Aorta (tissue), 5 donors: ENCODE results near the gene ARHGAP15. TPM values are rescaled to one million over a fixed set of nuclear protein-coding genes. Genes with fewer than 3 reads are reported as not detected.

Experiments
- ATAC-seq: fragments of 200-7000 bp; cut with Tn5 transposase; one replicate; pipeline ENCODE4 v1.9.1; 2022; ENCODE audit warnings: moderate library complexity; ENCODE audit not compliant: low FRiP score
- DNase-seq, 2 donors: peaks; one replicate each; pipeline ENCODE4 v3.0.0-alpha.2; 2020
- H3K27ac ChIP-seq, 2 donors: one replicate each; pipeline ENCODE4 v1.5.1; 2013; ENCODE audit warnings: low read length in 2 of 2, mild to moderate bottlenecking in 2 of 2, moderate library complexity in 2 of 2, control low read depth in 1 of 2, inconsistent platforms in 1 of 2, low read depth in 1 of 2
- H3K27me3 ChIP-seq, 2 donors: one replicate each; pipeline ENCODE4 v1.6.1; 2013; ENCODE audit warnings: control low read depth in 1 of 2, low read length in 1 of 2, mild to moderate bottlenecking in 1 of 2, moderate library complexity in 1 of 2; ENCODE audit not compliant: insufficient read depth in 2 of 2, control insufficient read depth in 1 of 2
- H3K36me3 ChIP-seq, 2 donors: one replicate each; pipeline ENCODE4 v1.6.1; 2013; ENCODE audit warnings: control low read depth in 1 of 2, low read length in 1 of 2, mild to moderate bottlenecking in 1 of 2; ENCODE audit not compliant: insufficient read depth in 2 of 2, control insufficient read depth in 1 of 2
- H3K4me1 ChIP-seq, 2 donors: one replicate each; pipeline ENCODE4 v1.6.1; 2013; ENCODE audit warnings: low read length in 2 of 2, control low read depth in 1 of 2, mild to moderate bottlenecking in 1 of 2, moderate library complexity in 1 of 2; ENCODE audit not compliant: insufficient read depth in 2 of 2, control insufficient read depth in 1 of 2
- H3K4me3 ChIP-seq, 2 donors: one replicate each; pipeline ENCODE4 v1.5.1; 2013; ENCODE audit warnings: low read length in 2 of 2, control low read depth in 1 of 2, mild to moderate bottlenecking in 1 of 2
- H3K9me3 ChIP-seq: one replicate; pipeline ENCODE4 v1.6.1; 2013; ENCODE audit warnings: mild to moderate bottlenecking, low read length; ENCODE audit not compliant: control insufficient read depth
- WGBS, 2 donors: extraction: QIAGEN DNeasy Blood & Tissue Kit; methylation state at CpG; one replicate each; pipeline ENCODE4 v1.1.7; 2013; 5-methylcytosine and 5-hydroxymethylcytosine counted together
- intact Hi-C, 2 donors: fragments of 100-400 bp; cut with DNase I; formaldehyde crosslinking; loops; one replicate each; pipeline versions ENCODE4 v1.14.2 to v1.15.0; 2022
- polyA plus RNA-seq, 2 donors: library from polyadenylated mRNA; stranded (reverse); fragments of 200-250 nt; gene quantifications; one replicate each; pipeline ENCODE4 v1.2.3, GENCODE V29; 2013
- total RNA-seq, 2 donors: library from RNA; stranded (reverse); fragmentation: NEBNext Ultra II Directional; extraction: Animal tissue kit (Norgen Biotek cat#: 25700); gene quantifications; one replicate each; pipeline ENCODE4 v1.2.1, GENCODE V29; 2021
- donor health status: healthy with polysubstance abuse.
- donor health status: Bipolar disorder and iron deficiency.
- donor health status: DM: no; HTN: no; CAD: no.
- donor health status: DM: no; HTN: no; CAD: no.
- donor health status: DM: yes; HTN: yes; CAD: no.

ARHGAP15 gene
- total and polyA plus RNA-seq, 4 donors = 9.8 to 26.2 (median 12.8) TPM

DNA sequence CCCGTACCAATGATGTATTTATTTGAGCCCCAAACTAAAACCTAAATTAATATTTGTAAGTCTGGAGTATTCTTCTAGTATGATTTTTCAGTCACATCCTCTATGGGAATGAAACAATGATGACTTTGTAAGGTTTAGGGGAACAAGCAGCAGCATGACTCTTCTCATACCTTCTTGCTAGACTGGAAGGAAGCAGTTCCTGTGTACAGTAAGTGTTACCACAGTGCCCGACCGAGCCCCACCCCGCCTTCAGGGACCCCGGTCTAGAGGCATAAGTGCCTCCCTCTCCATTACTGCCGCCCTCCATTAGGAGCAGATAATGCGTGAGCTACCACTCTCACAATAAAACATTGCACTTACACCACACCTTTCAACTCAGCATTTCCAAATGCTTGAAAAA, 599.3 kb downstream of the ARHGAP15 start:
- WGBS, 2 donors = 97% methylated on average over 7 of the region's 7 CpGs
- ATAC-seq (no peak), DNase-seq (no peak)
- Histone ChIP-seq H3K4me3 (no peak overlapping the region), H3K27me3 (no peaks in the 10 kb centered on the region), H3K9me3 (no peaks in the 10 kb centered on the region), H3K36me3 (no peaks in the 10 kb centered on the region), H3K27ac (no peak overlapping the region), H3K4me1 (no peaks in the 10 kb centered on the region)
- intact Hi-C loops = no loop called here

DNA sequence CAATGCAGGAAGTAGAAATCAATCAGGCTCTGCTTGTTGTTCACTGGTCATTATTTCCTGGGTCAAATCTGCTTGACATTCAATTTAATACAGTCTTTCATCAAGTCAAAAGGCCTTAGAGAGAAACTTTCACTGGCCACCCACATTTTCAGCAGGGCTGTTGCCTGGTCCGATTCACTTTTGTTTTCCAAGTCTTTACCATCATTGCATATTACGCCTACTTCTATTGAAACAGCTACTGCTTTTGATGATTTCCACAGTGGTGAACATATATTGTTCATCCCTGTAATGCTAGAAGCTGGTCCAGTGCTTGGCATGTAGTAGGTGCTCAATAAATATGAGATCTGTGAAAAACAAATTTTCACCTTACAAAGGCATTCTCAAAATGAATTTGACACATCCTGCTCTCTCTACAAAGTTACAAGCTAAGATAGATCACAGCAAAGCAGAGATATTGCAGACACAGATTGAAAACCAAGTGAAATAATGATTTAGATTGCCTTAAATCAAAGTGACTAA, 600.1 kb downstream of the ARHGAP15 start:
- ATAC-seq = no peak
- no peak for DNase-seq
- Histone ChIP-seq H3K9me3 (no peaks in the 10 kb centered on the region), H3K36me3 (no peaks in the 10 kb centered on the region), H3K4me3 (no peak overlapping the region), H3K4me1 (no peaks in the 10 kb centered on the region), H3K27me3 (no peaks in the 10 kb centered on the region), H3K27ac (no peak overlapping the region)
- 96% methylated on average over 2 of the region's 2 CpGs for WGBS, 2 donors
- intact Hi-C loops = no loop called here

DNA sequence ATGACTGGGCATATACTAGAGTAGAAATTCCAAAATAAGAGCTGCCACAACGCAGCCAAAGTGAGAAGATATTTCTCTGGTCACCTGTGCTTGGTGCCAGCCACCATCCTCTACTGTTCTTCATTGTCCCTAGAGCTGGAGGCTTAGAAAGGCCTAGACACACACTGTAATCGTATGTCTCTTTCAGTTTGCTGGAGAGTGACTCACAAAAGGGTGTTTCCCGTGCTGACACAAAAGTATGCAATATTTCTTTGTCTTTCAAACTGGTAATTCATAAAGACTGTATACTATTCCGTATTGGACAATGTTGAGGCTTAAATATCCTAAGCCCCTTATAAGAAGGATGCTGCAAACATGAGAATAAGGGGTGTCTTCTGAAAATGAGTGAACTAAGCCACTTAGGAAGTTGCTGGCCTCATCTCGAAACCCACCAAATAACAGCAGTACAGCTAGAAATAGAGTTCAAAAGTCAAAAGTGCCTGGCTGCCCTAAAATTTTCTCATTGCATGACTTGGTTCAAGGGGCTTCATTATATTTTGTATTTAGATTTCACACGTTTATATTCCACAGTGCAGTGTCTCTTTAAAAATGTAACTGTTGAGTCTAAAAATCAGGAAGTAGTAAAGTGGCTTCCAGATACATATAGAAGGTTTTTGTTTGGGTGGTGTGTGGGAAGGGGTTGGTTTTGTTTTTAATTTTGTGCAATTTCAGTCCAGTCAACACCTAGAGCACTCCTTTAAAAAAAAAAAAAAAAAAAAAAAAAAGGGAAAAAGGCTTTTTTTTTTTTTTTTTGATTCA, 601.1 kb downstream of the ARHGAP15 start:
- Histone ChIP-seq H3K27ac (no peak overlapping the region), H3K36me3 (no peaks in the 10 kb centered on the region), H3K9me3 (no peaks in the 10 kb centered on the region), H3K4me1 (no peaks in the 10 kb centered on the region), H3K4me3 (no peak overlapping the region), H3K27me3 (no peaks in the 10 kb centered on the region)
- no peak for DNase-seq
- no peak for ATAC-seq
- 86 to 89% methylated on average over 6 of the region's 6 CpGs for WGBS, 2 donors
- intact Hi-C loops = no loop called here

DNA sequence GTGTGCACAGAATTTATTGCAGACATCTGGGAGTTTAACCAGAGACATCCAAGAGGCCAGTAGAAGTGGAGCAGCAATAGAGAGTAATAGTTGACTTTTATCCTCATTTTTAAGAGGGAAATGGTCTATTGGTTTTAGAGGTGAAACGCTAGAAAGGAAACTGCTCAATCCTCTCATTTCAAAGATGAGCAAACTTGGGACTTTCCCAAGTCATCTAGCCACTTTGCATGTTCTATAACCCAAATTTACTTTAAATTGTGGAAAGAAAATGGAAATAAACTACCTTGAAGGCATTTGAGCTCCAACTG, 601.7 kb downstream of the ARHGAP15 start:
- WGBS, 2 donors = 95 to 97% methylated on average over 1 of the region's 1 CpG
- no peak for DNase-seq
- no peaks in the 10 kb centered on the region for H3K4me1 ChIP-seq
- H3K4me3 ChIP-seq = no peak overlapping the region
- H3K27me3 ChIP-seq = no peaks in the 10 kb centered on the region
- H3K9me3 ChIP-seq = no peaks in the 10 kb centered on the region
- intact Hi-C loops = no loop called here
- no peak for ATAC-seq
- no peak overlapping the region for H3K27ac ChIP-seq
- H3K36me3 ChIP-seq = no peaks in the 10 kb centered on the region

DNA sequence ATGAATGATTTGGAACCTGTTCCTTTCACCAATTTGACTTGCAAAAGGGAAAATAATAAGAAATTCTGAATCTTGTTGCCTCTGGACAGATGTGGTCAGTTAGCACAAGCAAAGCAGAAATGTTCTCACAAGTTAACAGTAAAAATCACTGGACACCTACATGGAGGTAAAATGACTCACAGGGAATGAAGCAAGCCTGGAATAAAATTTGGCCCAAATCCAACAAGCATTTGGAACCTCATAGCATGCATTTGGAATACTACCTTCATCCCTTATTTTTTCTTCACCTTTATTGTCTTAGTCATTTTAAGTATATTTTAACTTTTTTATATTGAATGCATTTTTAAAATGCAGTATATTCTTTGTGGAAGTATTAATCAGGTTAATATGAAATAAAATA, 602.9 kb downstream of the ARHGAP15 start:
- intact Hi-C loops = no loop called here
- no peak overlapping the region for H3K4me3 ChIP-seq
- H3K9me3 ChIP-seq = no peaks in the 10 kb centered on the region
- H3K27me3 ChIP-seq = no peaks in the 10 kb centered on the region
- DNase-seq = no peak
- H3K36me3 ChIP-seq = no peaks in the 10 kb centered on the region
- no peak for ATAC-seq
- no peaks in the 10 kb centered on the region for H3K4me1 ChIP-seq
- H3K27ac ChIP-seq = no peak overlapping the region

DNA sequence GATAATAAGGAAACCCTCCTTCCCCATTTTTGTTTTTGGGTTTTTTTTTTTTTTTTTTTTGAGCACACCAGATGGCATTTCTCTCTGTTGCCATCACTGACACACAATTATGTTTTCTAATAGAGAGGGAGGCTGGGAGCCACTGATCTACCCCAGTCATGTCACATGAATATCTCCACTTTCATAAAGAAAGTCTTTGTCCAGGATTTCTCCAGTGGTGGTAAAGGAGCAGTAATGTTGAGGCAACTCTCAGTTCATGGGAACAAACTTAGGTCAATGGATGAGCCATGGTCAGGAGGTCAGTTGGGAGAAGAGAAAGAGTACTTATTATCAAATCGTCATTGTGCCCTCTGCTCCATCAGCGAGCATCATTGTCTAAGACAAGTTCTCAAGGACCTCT, 603.7 kb downstream of the ARHGAP15 start:
- Histone ChIP-seq H3K4me3 (no peak overlapping the region), H3K27me3 (no peaks in the 10 kb centered on the region), H3K9me3 (no peaks in the 10 kb centered on the region), H3K36me3 (no peaks in the 10 kb centered on the region), H3K27ac (no peak overlapping the region), H3K4me1 (no peaks in the 10 kb centered on the region)
- intact Hi-C loops = no loop called here
- WGBS, 2 donors = 92 to 100% methylated on average over 2 of the region's 2 CpGs
- DNase-seq (no peak), ATAC-seq (no peak)

DNA sequence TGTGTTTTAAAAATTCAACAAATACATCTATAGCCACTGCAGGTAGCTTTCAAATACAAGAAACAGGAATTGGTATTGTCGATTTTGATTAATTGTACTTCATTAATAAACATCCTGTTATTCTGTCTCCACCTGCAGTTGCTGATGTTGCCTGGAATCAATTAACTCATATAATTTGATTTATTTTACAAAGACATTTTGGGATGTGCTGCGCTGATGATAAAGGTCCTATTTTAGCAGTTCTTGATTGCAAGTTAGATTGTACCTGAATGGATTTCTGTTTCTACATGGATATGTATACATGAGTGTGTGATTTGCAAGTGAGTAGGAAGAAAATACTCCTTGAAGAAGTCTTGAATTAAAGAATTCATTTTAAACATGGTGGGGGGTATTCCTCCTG, 605.3 kb downstream of the ARHGAP15 start:
- H3K4me1 ChIP-seq = no peaks in the 10 kb centered on the region
- DNase-seq = no peak
- H3K4me3 ChIP-seq = no peak overlapping the region
- H3K9me3 ChIP-seq = no peaks in the 10 kb centered on the region
- no peaks in the 10 kb centered on the region for H3K36me3 ChIP-seq
- no peak overlapping the region for H3K27ac ChIP-seq
- ATAC-seq = no peak
- intact Hi-C loops = no loop called here
- WGBS, 2 donors = 95 to 96% methylated on average over 2 of the region's 2 CpGs
- H3K27me3 ChIP-seq = no peaks in the 10 kb centered on the region

DNA sequence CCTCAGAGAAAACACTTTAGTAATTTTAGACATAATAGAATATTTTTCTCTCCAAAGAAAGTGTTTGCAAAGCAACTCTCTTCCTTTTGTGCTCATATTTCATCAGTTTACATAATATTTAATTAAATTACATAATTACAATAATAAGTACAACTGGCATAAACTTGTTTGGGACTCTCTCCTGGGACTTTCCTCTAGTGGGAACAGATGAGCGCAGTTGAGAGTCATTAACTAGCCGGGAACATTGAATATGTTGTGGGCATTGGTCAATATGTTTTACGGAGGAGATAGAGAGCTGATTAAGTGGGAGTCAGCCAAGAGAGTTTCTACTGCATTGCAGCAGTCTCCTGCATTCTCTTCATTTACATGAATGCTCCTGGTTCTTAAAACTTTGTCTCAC, 607.7 kb downstream of the ARHGAP15 start:
- 97% methylated on average over 3 of the region's 3 CpGs for WGBS, 2 donors
- Histone ChIP-seq H3K4me3 (no peak overlapping the region), H3K36me3 (no peaks in the 10 kb centered on the region), H3K27ac (no peak overlapping the region), H3K27me3 (no peaks in the 10 kb centered on the region), H3K4me1 (no peaks in the 10 kb centered on the region), H3K9me3 (no peaks in the 10 kb centered on the region)
- no peak for DNase-seq
- intact Hi-C loops = no loop called here
- ATAC-seq = no peak

DNA sequence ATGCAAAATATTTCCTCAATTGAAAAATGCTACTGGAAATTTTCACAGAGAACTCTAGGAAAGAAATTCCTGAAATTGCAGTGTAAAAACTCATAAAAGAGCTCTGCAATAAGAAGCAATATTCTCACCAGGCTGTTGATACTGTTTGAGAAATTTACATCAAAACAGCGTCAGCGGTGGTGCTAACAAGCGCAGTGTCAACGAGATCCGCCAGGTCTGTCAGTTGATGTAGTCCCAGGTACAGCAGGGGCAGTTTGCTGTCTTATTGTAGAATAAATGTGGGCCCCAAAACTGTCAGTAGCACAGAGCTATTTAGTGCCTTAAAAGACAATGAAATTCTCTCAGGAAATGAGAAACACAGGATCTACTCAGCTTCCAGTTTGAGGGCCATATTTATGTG, 611.2 kb downstream of the ARHGAP15 start:
- intact Hi-C loops = no loop called here
- no peaks in the 10 kb centered on the region for H3K27me3 ChIP-seq
- DNase-seq (no peak), ATAC-seq (no peak)
- H3K36me3 ChIP-seq = no peaks in the 10 kb centered on the region
- H3K4me3 ChIP-seq = no peak overlapping the region
- H3K4me1 ChIP-seq = no peaks in the 10 kb centered on the region
- no peaks in the 10 kb centered on the region for H3K9me3 ChIP-seq
- 97 to 98% methylated on average over 5 of the region's 5 CpGs for WGBS, 2 donors
- H3K27ac ChIP-seq = no peak overlapping the region
